ENCODE data around the gene TXN.
A peak's percentile ranks its signal among the peaks of the same experiment; 100 is the strongest.
"Not testable (repeated sequence)": the region's sequence is repeated elsewhere in the genome, so short reads cannot be mapped to it uniquely, and the experiment has no call there.

Gene TXN

DNA sequence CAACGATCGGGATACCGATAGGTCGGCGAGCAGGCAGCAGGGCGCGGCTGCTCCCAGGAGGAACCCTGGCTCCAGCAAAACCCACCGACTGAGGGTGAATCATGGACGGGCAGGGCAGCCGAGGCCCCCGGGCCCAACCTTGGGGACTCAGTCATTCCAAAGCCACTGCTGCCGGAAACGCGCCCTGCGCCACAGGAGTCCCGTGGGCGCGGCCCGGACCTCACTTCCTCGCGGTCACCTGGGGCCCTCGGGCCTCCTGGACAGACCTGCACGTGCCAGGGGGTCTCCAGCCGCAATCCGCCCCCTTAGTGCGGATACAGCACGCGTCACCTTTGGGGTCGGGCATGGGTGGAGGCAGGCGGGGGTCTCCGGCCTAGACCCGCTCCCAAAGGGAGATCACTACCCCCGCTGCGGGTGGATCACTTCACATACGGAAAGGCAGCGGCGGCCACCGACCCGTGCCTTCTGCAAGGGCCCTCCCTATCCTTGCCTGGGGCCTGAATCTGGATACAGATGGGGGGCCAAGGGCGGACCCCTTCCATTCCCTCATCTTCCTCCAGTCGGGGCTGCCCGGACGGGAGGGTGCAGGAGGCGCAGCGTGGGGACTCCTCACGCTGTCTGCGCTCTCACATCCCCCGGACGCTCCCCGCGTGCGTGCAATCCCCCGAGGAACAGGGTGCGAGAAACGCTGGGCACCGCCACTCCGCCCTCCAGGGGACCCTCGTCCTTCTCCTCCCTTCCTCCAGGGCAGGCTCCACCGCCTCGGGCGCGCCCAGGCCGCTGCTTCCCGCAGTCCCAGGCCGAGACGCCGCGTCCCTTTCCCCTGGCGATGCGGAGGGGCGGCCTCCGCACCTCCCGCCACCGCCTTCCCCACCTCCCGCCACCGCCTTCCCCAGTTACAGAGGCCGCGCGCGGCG lies 586 bp downstream of the TXN start:
- peak; percentile 25 for DNase-seq

DNA sequence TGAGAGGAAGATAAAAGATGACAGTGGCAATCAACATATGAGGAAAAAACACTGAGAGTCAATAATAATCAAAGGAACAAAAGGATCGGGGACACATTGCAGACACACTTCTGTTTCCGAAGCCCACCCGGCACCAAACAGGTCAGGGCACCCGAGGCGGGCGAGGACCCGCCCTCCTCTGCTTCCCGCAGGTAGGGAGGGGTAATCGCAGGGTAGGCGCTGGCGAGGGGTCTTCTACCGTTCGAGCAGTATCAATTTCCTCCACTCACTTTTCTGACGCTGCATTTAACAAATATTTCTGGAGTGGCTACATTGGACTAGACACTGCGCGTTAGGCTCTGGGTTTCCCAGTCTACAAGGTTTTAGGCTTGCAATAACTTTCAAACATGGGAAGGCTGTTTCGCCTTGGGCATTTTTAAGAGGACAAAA lies 1.3 kb downstream of the TXN start:
- peak; percentile 25 for DNase-seq

DNA sequence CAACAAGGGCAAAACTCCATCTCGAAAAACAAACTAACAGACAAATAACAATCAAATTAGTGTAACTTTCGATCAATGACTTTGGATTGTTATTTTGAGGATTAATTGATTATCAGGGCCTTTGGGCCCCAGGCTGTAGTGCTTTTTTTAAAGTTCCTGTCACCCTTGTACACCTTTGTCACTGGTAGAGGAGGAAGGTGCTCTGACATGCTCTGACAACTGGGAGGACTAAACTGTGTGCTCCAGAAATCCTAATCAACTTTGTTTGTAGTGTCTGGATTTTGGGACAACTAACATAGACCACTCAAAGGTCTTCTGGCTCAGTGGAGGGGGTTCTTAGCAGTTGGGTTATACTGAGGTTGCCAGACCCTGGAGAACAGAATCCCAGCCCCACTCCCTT lies 1.8 kb downstream of the TXN start:
- no peak for DNase-seq

- DNase-seq: no peak
Observed at GRCh38 chr9:110252509-110253139, 3.7 kb downstream of the TXN start.

DNA sequence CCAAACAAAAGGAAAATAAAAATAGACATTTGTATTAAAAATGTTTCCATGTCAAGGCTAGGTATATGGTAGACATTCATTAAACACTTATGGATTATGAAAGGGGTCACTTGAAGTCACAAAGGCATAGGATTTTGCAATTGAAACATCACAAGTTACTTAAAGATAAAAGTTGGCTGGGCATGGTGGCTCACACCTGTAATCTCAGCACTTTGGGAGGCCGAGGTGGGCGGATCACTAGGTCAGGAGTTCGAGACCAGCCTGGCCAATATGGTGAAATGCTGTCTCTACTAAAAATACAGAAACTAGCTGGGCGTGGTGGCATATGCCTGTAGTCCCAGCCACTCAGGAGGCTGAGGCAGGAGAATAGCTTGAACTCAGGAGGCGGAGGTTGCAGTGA lies 4.5 kb downstream of the TXN start:
- DNase-seq: not testable (repeated sequence)

DNA sequence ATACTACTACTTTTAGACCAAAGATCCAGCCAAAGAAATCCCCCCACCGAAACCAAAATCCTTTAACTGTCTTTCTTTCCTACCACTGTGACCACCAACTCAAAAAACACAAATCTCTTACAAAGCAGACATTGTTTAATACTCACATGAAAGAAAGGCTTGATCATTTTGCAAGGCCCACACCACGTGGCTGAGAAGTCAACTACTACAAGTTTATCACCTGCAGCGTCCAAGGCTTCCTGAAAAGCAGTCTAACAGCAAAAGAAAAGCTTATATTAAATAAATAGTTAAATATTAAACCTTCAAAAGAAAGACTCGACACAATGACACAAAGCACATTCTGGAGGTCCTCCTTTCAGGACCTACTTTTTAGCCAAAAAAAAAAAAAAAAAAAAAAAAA lies 5.1 kb downstream of the TXN start:
- DNase-seq: no peak

DNA sequence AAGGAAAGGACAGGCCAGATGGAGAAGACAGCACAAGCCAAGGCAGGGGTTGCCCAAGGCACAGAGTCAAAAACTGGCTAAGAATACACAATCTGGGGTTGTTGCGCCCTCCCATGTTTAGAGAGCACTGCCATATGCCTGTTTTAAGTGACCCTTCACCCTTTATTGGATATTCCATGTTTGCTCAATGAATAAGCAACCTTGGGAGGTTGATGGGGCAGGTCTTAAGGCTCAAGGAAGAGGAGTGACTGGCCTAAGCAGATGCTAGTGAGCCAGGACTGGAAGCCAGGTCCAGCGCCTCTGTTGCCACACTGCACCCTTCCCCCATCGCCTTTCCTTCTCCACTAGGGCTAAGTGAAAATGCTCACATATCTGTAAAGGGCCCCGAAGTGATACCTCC lies 6.7 kb downstream of the TXN start:
- no peak for DNase-seq

GRCh38 chr9:110248361-110248760 lies 7.9 kb downstream of the TXN start:
- DNase-seq: no peak

- no peak for DNase-seq
Observed at GRCh38 chr9:110246214-110246613, 10.1 kb downstream of the TXN start.

- no peak for DNase-seq
Observed at GRCh38 chr9:110244616-110245015, 11.7 kb downstream of the TXN start.

- DNase-seq: no peak
Observed at GRCh38 chr9:110241858-110242321, 14.4 kb downstream of the TXN start.

- DNase-seq: no peak
Observed at GRCh38 chr9:110241260-110241857, 14.9 kb downstream of the TXN start.

DNA sequence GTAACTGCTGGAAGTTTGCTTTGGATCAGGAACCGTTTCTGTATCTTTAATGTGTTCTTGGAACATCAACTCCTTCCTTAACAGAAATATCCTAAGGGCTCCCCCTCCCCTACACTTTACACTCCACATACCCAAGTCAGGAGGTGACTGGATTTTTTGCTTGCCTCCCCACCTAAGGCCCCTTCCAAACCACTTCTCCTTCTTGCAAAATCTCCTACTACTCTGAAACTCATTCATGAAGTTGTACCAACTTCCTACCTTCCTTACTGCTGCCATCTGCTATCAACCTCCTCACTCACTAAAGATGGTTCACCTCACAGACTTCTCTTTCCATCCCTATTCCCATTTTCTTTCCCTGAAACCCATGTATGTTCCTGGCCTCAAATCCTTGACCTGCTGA lies 16.1 kb downstream of the TXN start:
- no peak for DNase-seq

- no peak for DNase-seq
Observed at GRCh38 chr9:110228321-110228720, 28.0 kb downstream of the TXN start.

GRCh38 chr9:110224583-110224982 lies 31.7 kb downstream of the TXN start:
- DNase-seq: no peak

DNA sequence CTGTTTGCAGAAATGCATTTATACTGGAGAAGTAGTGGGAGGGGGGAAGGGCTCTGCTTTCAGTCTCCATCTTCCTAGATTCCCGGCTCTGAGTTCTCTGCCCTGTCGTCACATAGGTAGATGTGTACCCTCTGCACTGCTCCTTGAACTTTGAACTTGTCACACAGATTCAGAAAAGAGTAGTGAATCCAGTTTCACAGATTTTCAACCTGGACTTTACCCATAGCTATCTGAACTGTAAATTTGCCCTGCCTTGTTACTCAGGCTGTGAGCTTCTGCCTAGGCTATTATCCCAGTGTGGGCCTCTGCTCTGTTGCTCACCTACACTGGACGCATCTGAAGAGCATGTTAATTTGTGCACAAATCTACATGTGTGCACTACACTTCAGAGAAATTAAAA lies 35.5 kb downstream of the TXN start:
- no peak for DNase-seq

- DNase-seq: peak; percentile 20
Observed at GRCh38 chr9:110217656-110218099, 38.6 kb downstream of the TXN start.

DNA sequence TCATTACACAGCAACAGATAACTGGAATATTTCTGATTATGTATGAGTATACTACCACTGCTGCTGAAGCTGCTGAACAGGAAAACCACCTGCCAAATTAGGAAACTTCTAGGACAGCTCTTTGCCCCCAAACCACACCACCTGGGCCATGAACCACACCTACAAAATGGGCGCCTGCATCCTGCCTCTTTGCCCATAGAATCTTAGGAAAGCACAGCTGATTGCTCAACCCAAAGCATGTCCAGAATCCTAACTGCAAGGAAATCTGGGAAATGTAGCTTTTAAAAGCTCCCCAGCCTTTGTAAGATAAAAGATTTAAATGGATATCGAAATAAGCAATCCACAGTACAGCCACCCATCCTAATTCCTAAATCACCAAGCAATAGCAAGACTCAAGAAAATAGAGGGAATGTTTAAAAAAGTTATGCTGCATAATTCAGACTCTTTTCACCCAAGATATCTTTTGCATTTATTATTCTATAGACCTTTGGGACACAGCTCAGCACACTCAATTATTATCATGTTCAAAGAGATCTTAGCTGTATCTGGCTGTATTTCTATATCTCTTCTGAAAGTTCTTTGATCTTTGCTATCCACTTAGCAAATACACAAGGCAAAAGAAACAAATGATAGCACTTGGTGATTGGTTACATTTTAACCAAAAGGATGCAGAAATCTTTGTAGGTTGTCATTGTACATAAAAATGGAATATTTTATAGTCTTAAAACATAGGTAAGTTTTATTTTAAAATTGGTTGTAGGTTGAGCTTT lies 41.5 kb downstream of the TXN start:
- DNase-seq: no peak

GRCh38 chr9:110214090-110214489 lies 42.2 kb downstream of the TXN start:
- no peak for DNase-seq

GRCh38 chr9:110213413-110214044 lies 42.8 kb downstream of the TXN start:
- DNase-seq: no peak

GRCh38 chr9:110208031-110208430 lies 48.3 kb downstream of the TXN start, which contains the start of gene C9orf152:
C9orf152 (minus strand) TSS chr9:110208159; CDS start chr9:110207579, 580 bp downstream.
- DNase-seq: no peak

DNA sequence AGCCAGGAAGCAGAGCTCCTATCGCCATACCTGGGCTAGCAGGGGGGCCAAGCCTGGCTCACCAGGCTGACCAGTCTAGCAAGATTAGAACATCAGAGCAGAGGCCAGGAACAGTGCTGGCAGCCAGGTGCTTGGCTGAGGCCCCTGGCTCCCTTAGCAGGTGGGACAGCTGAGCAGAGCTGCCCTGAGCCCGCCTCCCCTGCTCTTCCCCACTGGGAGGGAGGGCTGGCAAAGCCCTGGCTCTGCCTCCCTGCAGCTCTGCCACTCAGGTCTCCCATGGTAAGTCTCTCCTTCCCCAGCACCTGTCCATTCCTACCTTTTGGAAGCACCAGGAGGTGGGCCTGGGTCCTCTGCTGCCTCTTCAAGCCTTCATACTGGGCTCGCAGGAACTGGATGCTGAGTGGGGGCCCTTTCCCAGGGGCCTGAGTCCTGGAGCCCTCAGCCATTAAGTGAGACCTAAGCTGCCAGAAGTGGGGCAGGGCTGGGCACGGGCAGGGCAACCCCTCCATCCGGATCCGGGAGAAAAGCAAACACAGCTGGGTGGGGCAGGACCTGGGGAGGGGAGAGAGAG lies 49.2 kb downstream of the TXN start:
- DNase-seq: no peak

All from NCI-H2171 (cell line).